ENCODE measurements around the gene GADD45G.

Gene GADD45G

GRCh38 chr9:89610391-89610925 is 5.6 kb downstream of the GADD45G start:
- DNase-seq, result no peak

DNA sequence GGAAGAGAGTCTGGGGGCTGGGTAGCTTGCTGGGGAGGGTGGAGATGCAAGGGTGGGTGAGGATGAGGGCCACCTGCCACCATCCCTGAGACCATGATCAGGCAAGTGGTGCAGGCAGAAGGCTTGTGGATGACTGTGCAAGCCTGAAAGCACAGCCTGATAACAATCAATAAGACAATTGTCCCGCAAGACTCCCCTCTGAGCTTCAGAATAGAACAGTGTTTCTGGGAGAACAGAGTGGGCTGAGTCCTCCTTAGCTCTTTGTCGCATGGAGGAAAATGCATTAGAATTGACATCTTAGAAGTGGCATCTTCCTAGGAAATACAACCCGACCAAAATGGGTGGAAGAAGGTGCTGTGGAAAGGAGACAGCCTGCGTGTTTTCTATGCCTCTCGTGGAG is 6.6 kb downstream of the GADD45G start:
- DNase-seq, result no peak

GRCh38 chr9:89612566-89613278 is 7.9 kb downstream of the GADD45G start:
- DNase-seq, result no peak

DNA sequence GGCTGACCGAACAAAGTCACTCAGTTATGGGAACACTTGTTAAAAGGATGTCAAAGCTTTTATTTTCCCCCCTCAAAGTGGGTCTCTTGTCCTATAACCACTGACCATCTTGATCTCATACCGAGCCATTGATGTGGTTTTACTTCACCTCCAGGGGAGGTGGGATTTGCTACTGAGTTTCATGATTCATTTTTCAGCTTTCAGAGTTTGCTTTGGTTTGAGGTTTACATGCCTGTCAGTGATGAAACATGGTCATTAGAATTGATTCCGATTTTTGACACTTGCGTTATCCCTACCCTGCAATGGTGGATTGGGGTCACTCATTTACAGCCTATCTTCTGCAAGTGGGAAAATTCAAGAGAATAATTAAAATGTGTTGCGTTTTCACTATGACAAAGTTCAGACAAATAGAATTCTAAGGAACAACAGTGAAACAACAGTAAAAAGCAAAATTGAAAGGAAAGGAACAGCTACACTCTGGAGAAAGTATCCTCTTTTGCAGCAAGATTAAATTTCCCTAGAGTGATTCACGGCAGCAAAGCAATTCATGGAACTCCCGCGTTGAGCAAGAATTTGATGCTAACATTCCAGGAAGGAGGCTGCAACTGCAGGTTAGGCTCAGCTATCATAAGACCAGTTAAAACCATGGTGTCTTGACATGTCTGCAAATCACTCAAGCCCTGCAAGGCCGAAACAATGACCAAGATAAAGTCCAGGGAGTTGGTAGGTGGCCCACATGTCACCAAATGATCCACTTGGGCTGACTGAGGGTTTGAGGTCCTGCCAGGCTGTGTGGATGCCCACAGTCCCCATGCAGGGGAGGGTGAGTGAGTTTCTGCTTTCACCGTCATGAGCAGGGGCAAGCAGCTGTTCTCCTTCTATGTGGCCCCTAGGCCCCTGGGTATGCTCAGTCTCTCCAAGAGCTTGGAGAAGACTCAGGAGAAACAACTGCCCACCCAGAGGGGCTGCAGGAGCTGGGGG is 9.4 kb downstream of the GADD45G start:
- DNase-seq, result no peak

- DNase-seq, result no peak
Observed at GRCh38 chr9:89615661-89616060, 10.8 kb downstream of the GADD45G start.

GRCh38 chr9:89616411-89616810 is 11.6 kb downstream of the GADD45G start:
- no peak for DNase-seq

GRCh38 chr9:89617978-89618377 is 13.2 kb downstream of the GADD45G start:
- no peak for DNase-seq

DNA sequence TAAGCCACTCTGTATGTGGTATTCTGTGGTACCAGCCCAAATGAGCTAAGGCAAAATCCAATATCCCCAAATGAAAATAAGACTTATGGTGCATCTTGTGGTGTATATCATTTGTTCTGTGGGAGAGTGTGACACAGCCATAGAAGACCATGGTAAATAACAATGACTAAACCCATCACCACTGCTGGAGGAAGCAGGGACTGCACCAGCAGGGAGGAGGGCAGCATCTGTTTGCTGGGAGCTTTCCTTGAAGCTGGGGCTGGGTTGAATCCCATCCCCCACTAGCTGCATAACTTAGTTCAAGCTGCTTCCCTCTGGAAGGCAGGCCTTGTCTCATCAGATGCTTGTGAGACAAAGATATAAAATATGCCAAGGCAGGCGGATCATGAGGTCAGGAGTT is 14.2 kb downstream of the GADD45G start:
- DNase-seq, result no peak

DNA sequence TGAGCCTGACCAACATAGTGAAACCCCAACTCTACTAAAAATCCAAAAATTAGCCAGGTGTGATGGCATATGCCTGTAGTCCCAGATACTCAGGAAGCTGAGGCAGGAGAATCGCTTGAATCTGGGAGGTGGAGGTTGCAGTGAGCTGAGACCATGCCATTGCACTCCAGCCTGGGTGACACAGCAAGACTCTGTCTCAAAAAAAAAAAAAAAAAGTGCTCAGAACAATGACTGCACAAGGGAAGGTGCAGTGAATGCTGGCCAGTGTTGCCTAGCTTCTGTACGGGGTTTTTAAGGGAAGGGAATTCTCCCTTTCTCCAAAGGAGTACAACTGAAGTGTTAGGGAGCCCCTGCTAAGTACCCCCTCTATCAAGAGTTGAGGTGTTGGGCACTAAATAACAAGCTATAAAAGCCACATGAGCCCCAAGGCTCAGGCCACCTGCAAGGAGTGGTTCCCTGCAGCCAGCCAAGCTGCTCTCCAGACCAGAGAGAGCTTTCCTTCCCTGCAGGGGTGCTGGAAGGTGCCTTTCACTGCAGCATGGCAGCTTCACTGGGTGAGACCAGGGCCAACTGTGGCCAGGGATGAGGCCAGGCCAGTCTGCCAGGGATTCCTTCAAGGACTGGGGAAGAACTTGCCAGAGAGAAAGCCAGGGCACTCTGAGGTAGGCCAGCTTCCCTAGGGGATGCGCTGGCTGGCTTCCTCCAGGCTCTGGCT is 14.8 kb downstream of the GADD45G start:
- DNase-seq, result no peak

- no peak for DNase-seq
Observed at GRCh38 chr9:89621031-89621430, 16.2 kb downstream of the GADD45G start.

DNA sequence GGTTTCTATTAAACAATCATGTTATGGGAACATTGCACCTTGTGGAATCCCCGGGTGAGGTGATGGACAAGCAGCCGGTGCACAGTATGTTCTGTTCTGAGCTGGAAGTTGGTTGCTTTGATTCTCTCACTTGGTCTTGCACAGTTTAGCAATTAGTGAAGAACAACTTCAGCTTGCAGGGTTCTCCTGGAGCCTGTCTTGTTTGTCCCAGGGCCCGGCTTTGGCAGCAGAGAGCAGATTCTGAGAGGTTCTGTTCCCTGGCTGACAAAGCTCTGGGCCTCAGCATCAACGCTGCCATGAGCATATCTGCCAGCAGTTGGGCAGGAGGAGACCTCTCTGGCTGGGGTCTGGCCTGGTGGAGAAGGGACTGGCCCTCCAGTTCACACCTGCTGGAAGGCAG is 16.9 kb downstream of the GADD45G start:
- DNase-seq, result no peak

DNA sequence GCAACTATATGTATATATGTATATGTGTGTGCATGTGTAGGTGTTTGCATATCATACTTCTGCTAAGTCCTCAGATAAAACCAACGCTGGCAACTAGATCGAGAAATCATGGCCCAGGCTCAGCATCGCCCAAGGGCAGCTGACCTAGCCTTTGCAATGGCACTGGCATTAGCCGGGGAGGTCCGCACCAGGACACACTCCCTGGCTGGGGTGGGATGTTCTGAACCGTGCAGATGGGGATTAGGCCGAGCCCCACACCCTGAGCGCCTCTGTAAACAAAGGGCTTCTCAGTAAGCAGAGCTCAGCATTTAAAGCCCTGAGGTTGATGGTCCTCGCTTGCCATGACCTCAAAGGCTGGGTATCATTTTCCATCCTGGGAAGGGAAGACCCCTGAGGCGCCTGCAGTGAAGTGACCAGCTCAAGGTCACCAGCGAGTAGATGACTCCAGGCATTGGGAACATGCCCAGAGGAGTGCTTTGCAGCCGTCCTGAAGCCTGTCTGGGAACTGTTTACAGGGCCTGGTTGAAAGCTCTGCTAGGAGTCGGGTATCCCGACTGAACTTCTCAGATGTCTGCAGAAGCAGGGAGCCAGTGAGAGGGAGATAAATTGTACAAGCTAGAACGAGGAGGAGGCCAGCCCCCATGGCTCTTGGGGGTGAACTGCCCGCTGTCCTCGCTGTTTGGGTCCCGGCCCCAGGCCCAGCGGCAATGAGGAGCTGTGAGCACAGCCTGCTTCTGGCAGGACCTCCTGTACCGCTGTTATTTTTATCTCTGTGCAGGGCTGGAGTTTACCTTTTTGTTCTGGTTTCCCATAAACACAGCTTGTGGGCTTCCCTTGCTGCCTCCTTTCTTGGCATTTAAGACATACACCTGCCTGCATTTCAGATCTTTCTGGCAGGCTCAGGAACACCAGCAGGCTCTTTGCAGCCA is 18.4 kb downstream of the GADD45G start:
- no peak for DNase-seq

DNA sequence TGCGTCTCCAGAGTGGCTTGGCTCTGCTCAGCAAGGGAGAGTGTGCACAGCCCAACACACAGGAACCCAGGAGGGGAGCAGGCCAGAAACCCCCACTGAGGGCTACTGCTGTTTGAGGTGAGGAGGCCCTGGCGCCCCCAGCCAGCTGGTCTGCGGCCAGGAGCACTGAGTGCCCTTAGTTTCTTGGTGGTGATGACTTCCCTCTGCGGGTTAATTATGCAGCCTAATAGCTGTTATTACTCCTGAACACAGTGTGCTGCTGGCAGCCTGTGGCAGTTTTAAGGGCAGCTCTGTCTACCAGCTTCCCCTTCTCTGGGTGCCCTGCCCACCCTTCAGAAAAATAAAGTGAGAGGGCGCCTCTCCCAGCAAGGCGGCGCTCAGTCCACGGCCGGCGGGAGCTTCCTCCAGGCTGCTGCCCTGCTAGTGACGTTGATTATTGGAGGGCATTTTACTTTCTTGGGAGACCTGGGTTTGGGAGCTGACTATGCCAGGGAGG is 19.2 kb downstream of the GADD45G start:
- no peak for DNase-seq

DNA sequence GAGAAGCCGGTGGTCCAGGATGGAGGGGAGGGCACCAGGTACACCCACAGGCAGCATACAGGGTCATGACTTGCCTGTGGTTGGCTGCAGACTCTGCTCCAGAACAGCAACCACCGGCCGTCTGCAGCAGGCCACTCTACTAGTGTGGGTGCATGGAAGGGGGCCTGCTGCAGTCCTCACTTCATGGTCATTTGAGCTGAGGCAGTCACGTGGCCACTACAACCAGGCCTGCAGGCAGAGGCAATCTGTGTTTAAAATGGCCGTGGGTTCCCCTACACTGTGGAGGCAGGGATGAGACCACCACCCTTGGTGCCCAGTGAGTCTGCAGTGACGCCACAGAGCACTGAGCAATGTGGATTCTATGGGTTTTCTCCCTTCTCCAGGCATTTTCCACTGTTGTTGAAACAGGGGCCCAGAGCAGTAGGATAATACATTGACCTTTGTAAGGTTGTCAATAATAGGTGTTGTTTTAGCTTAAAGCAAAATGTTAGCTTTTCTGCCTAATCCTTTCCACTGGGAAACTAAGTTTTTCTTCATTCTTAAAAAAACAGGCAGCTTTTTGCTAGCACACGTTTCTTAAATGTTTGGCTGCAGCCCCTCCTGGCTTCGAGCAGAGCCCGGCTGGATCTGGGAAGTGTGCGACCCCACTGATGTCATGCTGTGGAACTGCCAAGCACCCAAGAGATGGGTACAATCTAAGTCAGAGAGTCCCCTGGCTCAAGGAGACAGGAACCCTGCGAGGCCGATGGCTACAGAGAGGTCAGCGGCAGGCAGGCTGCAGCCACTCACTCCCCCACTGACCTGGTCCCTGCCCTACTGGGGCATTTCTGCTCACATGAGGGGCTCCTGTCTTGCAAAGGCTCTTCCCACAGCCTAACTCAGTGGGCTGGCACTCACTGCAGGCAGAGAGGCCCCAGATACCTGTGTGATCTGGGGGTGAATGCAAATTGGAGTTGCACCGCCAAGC is 21.2 kb downstream of the GADD45G start:
- DNase-seq, result no peak

GRCh38 chr9:89626741-89627265 is 22.0 kb downstream of the GADD45G start:
- DNase-seq, result no peak

- no peak for DNase-seq
Observed at GRCh38 chr9:89628601-89629000, 23.8 kb downstream of the GADD45G start.

- DNase-seq, result no peak
Observed at GRCh38 chr9:89629081-89629976, 24.5 kb downstream of the GADD45G start.

GRCh38 chr9:89630508-89630907 is 25.7 kb downstream of the GADD45G start:
- no peak for DNase-seq

DNA sequence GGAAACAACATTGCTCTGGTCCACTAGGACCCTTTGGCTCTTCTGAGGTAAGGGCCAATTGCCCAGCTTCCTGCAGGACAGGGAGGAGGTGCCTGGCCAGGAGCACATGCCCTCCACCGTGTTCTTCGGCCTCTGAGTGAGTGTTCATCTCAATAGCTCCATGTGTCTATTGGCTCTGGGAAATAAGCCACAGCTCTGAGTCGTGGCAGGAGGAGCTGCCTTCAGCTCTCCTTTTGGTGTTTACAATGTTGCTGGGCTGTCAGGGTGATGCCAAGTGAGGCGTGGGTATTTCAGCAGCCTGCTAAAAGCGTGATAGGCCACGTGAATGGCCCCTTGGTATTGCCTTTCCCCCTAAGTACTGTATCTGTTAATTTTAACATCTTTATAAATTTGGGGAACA is 26.6 kb downstream of the GADD45G start:
- DNase-seq, result no peak
